Pancreas (tissue), 10 donors: Measurements from ENCODE around the gene FAM131A. TPM values are rescaled to one million over a fixed set of nuclear protein-coding genes. Genes with fewer than 3 reads are reported as not detected.

Source experiments
- ATAC-seq, 4 donors: fragments of 200-7000 bp; cut with Tn5 transposase; one replicate each; pipeline versions ENCODE4 v1.8.0 to v1.9.1; 2020; ENCODE audit warnings: mild to moderate bottlenecking in 4 of 4, moderate library complexity in 4 of 4
- DNase-seq, 6 donors: peaks; one replicate each; pipeline ENCODE4 v3.0.0-alpha.2; 2020
- FAIRE-seq: peaks from 2 replicates; lab custom pipeline; 2012; peaks lifted over from hg19 to GRCh38; lab: Jason Lieb, UNC
- H3K27ac ChIP-seq, 4 donors: fragments of 200-600 bp; sonication (generic); 1 replicate in 3 of 4; 2 replicates in 1 of 4; pipeline versions ENCODE4 v1.5.0 to v1.8.0; 2020
- H3K27me3 ChIP-seq, 4 donors: fragments of 200-600 bp; one replicate each; pipeline ENCODE4 v1.8.0; 2021
- H3K36me3 ChIP-seq, 3 donors: fragments of 200-600 bp; sonication (generic) in 1 of 3; one replicate each; pipeline versions ENCODE4 v1.5.0 to v1.8.0; 2020 to 2021
- H3K4me1 ChIP-seq, 3 donors: fragments of 200-600 bp; one replicate each; pipeline ENCODE4 v1.8.0; 2021
- H3K4me3 ChIP-seq, 4 donors: fragments of 200-600 bp; sonication (generic) in 2 of 4; one replicate each; pipeline versions ENCODE4 v1.5.0 to v1.8.0; 2020 to 2021
- H3K9me3 ChIP-seq, 4 donors: fragments of 200-600 bp; one replicate each; pipeline ENCODE4 v1.8.0; 2021
- WGBS, 2 donors: extraction: QIAGEN DNeasy Blood & Tissue Kit; methylation state at CpG; one replicate each; pipeline ENCODE4 v1.1.7; 2013; 5-methylcytosine and 5-hydroxymethylcytosine counted together
- intact Hi-C, 3 donors: fragments of 100-400 bp; cut with DNase I; formaldehyde crosslinking; loops; one replicate each; pipeline versions ENCODE4 v1.11.1 to v1.14.2; 2022
- polyA plus RNA-seq, 2 donors: library from polyadenylated mRNA; stranded (reverse); fragments of 200-250 nt; gene quantifications; one replicate each; pipeline ENCODE4 v1.2.3, GENCODE V29; 2013
- total RNA-seq, 6 donors: library from RNA; stranded (reverse); fragmentation: NEBNext Ultra II Directional in 4 of 6; extraction: Animal tissue kit (Norgen Biotek cat#: 25700) in 4 of 6; gene quantifications; one replicate each; pipeline versions ENCODE4 v1.2.1 to v1.2.4, GENCODE V29; 2021 to 2023
- TF ChIP-seq, protein P1 (sequence below), 4 donors: fragments of 200-600 bp; sonication (generic) in 3 of 4; IDR thresholded peaks; one replicate each; pipeline versions ENCODE4 v1.5.0 to v1.8.0; 2021; ENCODE audit warnings: antibody characterized with exemption in 4 of 4
- donor health status: healthy with polysubstance abuse.
- donor health status: DM: no; HTN: no; CAD: no; lungs with moderate emphysema.
- donor health status: DM: no; HTN: no; CAD: no.
- donor health status: control.
- donor health status: control.
- donor health status: Bipolar disorder and iron deficiency.
- donor health status: DM: yes; HTN: yes; CAD: no.
- donor health status: DM: no; HTN: no; CAD: no.
- donor health status: DM: no; HTN: no; CAD: no.
- donor health status: DM: yes; HTN: yes; CAD: no.

Gene FAM131A
- total and polyA plus RNA-seq, 8 donors: 4.0 to 22.5 (median 7.9) TPM

DNA sequence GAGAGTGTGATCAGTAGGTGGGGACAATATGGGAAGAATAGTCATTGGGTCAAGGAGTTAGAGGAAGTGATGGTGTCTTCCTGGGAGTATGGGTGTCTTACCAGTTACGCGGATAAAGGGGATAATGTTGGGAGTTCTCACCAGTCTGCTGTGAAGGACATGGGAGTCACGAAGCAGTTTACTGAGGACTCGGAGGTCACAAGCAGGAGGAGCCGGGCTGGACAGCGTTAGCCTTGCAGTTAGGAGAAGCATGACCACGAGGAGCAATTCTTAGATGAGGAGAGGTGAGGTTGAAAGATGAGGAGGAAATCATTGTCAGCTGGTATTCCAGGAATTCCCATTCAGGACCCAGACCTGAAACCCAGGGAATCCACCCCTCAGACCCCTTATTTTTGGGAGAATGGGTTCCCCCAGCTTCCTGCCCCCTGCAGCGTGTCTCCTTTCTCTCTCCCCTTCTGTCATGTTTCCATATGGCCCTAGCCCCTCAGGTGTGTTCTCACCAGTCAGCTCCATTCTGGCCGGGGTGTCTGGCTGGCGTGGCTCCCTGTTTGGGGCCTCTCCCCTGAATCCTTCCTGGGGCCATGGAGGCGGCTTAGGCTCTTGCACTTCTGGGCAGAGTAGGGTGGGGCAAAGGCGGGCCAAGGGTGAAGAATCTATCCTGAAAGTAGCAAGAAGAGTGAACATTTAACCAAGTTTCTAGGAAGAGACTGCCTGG lies 38.5 kb downstream of the FAM131A start:
- FAIRE-seq: no peak

DNA sequence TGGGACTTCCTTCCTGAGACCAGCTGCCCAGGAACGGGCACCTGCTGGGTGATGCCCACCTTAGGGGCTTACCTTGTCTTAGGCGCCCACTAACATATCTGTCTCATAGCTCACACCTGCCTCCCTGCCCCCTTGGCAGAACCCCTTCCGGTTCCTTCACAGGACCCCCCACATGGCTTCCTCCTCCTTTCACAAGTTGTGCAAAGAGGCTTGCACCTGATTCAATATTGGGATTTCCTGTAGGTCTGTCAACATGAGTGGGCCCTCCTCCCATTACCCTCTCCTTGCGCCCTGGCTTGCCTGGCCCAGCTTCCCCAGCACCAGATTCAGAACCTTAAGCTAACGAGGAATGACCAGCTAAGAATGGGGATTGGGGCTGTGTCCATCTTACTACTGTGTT lies 40.0 kb downstream of the FAM131A start:
- H3K36me3 ChIP-seq: no peaks in the 10 kb centered on the region
- DNase-seq: peak in 3 of 6 donors; percentile 23 to 40 (median 34)
- no peaks in the 10 kb centered on the region for H3K9me3 ChIP-seq
- no peak overlapping the region for H3K4me3 ChIP-seq
- intact Hi-C loops: loop anchor here in 1 of 3 donors (5.0 kb wide), 1 partner anchor 160 kb away; no protein-coding TSS in a partner anchor
- peak overlapping the region in 2 of 4 donors; percentile 57 to 80 for H3K27ac ChIP-seq
- FAIRE-seq: no peak
- 61 to 62% methylated on average over 5 of the region's 5 CpGs for WGBS, 2 donors
- no peaks in the 10 kb centered on the region for H3K27me3 ChIP-seq
- H3K4me1 ChIP-seq: peaks cover 7 to 15% (median 10%) of the 10 kb centered on the region in 3 donors
- ATAC-seq: peak in 3 of 4 donors; percentile 15 to 31 (median 24)
- TF ChIP-seq, protein P1, sequence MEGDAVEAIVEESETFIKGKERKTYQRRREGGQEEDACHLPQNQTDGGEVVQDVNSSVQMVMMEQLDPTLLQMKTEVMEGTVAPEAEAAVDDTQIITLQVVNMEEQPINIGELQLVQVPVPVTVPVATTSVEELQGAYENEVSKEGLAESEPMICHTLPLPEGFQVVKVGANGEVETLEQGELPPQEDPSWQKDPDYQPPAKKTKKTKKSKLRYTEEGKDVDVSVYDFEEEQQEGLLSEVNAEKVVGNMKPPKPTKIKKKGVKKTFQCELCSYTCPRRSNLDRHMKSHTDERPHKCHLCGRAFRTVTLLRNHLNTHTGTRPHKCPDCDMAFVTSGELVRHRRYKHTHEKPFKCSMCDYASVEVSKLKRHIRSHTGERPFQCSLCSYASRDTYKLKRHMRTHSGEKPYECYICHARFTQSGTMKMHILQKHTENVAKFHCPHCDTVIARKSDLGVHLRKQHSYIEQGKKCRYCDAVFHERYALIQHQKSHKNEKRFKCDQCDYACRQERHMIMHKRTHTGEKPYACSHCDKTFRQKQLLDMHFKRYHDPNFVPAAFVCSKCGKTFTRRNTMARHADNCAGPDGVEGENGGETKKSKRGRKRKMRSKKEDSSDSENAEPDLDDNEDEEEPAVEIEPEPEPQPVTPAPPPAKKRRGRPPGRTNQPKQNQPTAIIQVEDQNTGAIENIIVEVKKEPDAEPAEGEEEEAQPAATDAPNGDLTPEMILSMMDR (IDR thresholded peaks at IDR 0.05): no peak

More for the DNA sequence above, 38.5 kb downstream of the FAM131A start:
- Histone ChIP-seq H3K4me1 (peaks cover 11 to 20% (median 17%) of the 10 kb centered on the region in 3 donors), H3K27ac (no peak overlapping the region), H3K9me3 (no peaks in the 10 kb centered on the region), H3K4me3 (no peak overlapping the region), H3K36me3 (no peaks in the 10 kb centered on the region), H3K27me3 (no peaks in the 10 kb centered on the region)
- TF ChIP-seq, protein P1 (IDR thresholded peaks at IDR 0.05): no peak
- intact Hi-C loops: loop anchor here in 1 of 3 donors (5.0 kb wide), 1 partner anchor 161 kb away; no protein-coding TSS in a partner anchor
- 87 to 96% methylated on average over 12 of the region's 12 CpGs for WGBS, 2 donors
- DNase-seq (peak in 1 of 6 donors; percentile 53), ATAC-seq (no peak)

DNA sequence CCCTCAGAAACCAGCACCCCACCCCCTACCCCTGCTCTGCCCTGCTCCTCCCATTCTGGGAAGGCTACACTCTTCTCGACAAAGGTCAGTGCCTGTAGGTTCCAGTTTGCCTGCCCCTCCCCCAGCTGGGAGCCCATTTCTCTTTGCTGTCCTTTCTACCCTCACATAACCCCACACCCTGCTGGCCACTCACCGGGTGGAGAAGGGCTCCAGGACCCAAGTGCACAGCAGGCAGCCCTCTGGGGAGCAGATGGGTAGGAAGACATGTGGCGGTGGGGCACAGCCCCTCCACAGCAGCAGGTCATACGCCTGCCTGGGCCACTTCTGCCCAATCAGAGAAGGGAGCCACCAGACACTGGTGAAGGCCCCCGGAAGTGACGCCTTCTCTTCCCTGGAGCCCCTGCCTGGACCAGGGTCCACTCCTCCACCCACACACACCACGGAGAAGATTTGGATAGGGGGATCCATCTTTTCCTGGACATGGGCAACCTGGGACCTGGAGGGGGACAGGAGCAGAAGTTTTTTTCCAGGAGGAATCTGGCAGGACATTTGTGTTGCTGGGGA lies 40.6 kb downstream of the FAM131A start, which contains the start of gene THPO:
Gene THPO (minus strand): TSS at position 326 of the 564 bp plus-strand sequence. CDS start 1,948 bp downstream, outside the sequence.
- H3K4me1 ChIP-seq: peaks cover 7 to 15% (median 10%) of the 10 kb centered on the region in 3 donors
- H3K27ac ChIP-seq: peak within 1 kb of the TSS in 2 of 4 donors; percentile 57 to 80
- no peak within 1 kb of the TSS for H3K4me3 ChIP-seq
- TF ChIP-seq, protein P1 (IDR thresholded peaks at IDR 0.05): no peak
- ATAC-seq (peak; percentile 36 to 87 (median 78)), FAIRE-seq (no peak), DNase-seq (peak in 5 of 6 donors; percentile 69 to 86 (median 80))
- WGBS, 2 donors: 70% methylated on average over 7 of the region's 7 CpGs
- intact Hi-C loops: loop anchor here in 1 of 3 donors (5.0 kb wide), 1 partner anchor 159 kb away; no protein-coding TSS in a partner anchor
- H3K36me3 ChIP-seq: no peaks in the 10 kb centered on the region
- H3K9me3 ChIP-seq: no peaks in the 10 kb centered on the region
- H3K27me3 ChIP-seq: no peaks in the 10 kb centered on the region

DNA sequence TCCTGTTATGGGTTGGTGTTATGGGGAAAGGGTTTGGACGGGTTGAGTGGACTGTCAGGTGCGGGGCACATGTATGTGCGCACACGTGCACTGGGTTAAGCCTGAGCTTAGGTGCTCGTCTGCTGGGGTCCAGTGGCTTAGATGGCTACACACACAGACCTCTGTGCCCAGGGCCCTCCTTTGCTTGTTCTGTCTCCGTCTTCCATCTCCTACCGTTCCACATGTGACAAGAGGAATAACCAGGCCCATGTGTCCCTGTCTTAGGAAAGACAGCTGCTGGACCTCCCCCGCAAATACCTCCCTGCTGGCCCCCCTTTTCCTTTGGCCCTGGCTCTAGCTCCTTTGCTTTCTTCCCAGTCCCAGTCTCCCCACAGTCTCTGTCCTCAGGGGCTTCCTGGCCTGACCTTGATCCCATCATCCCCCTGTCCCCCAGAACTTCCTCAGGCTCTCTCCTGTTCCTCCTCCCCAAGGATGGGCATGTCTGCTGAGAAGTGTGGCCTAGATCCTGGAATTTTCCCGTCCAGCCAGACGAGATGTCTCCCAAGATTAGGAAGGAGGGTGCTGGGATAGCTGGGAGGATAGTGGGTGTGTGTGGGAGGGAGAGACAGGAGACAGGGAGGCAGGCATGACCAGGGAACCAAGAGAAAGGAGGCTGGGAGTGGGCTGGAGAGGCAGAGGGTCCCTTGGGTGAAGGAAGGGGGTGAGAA lies 41.4 kb downstream of the FAM131A start:
- Histone ChIP-seq H3K27me3 (no peaks in the 10 kb centered on the region), H3K36me3 (no peaks in the 10 kb centered on the region), H3K4me1 (peaks cover 7 to 15% (median 10%) of the 10 kb centered on the region in 3 donors), H3K9me3 (no peaks in the 10 kb centered on the region), H3K27ac (peak overlapping the region in 2 of 4 donors; percentile 57 to 80), H3K4me3 (no peak overlapping the region)
- DNase-seq (peak in 2 of 6 donors; percentile 22 to 51), FAIRE-seq (no peak), ATAC-seq (no peak)
- WGBS, 2 donors: 86 to 87% methylated on average over 10 of the region's 10 CpGs
- TF ChIP-seq, protein P1 (IDR thresholded peaks at IDR 0.05): no peak
- intact Hi-C loops: loop anchor here in 1 of 3 donors (5.0 kb wide), 1 partner anchor 158 kb away; no protein-coding TSS in a partner anchor
